GM18505 (cell line): Measurements from ENCODE around the gene PALM3.

Experiments
- ATAC-seq: cut with Tn5 transposase; IDR thresholded peaks from one replicate; pipeline ENCODE4 v1.9.1; 2021; ENCODE audit not compliant: unreplicated experiment
- POLR2A ChIP-seq: IDR thresholded peaks from 4 replicates; pipeline ENCODE4 v1.6.1; 2011; ENCODE audit warnings: borderline replicate concordance; ENCODE audit not compliant: insufficient read depth, insufficient read length; ENCODE audit errors: extremely low read depth

Gene PALM3

DNA sequence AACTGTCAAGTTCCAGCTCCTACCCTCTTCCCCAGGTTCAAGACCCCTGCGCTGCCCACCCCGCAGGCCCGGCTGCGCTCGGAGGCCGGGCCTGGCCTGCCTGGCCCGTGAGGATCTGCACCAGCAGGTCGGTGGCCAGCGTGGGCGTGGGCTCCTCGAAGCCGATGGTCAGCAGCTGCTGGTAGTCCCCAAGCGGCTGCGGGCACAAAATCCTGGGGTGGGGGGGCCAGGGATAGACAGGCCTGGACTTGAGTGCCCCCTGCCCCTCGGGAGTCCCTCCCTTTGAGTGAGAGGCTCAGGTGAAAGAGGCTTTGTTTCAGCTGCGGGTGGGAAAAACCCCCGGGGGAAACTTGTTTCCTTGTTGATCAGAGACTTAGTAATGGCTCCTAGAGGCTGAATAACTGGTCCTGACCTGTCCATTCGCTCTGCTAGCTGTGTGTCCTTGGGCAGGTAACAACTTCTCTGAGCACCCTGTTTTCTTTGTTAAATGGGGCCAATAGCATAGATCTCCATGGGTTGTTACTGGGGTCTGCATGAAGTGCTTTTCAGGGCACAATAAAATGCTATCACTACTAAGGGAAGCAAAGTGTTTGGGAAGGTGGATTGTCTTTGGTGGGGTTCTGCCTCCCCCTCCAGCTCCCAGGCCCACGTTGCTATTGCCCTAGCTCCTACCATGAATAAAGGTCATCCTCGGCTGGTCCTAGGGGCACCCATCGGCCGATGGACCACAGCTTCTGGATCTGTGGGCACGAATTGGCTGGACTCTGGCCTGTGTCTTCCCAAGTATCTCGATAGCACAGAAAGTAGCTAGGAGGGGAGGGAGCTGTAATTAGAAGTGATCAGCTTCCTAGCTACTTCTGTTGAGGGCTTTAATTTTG, 20.2 kb upstream of the PALM3 start:
- no peak for TF ChIP-seq POLR2A
- ATAC-seq: peak; percentile 12

DNA sequence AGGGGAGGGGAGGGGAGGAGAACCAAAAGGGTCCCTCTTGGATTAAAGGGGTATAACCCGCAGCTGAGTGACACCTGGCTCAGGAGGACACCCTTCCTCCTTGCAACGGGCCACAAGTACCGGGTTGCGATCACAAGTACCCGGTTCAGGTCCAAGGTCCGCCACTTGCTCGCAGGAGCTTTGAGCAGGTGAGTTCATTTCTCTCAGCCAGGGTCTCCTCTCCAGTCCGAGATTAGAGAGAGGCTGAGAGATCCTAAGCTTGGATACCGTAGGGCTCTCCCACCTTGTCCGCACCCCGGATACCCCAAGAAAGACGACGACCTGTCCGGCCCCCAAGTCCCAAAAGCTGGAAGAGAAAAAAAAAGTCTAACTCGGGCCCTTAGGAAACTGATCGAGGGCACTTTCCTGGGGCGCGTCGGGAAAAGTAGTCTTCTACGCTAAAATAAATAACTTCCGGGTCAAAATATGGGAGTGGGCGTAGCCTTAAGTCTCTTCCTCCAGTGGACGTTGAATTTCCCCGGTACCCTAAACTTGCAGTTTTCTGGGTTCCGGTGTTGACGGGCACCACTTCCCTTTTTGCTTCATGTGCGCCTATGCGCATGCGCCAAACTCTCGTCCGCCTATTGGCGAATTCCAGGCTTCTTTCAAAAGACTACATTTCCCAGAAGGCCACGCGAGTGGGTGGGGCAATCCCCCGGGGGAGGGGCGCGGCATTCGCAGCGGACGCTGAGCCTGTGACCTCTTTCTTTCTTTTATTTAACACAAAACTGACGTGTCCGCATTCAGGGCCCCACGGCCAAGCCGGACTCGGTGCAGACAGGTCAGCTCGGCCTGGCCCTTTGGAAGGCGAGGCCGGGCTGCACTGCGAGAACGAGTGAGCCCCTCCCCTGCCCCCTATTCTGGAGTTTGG, 19.3 kb upstream of the PALM3 start:
- ATAC-seq: peak; percentile 80

DNA sequence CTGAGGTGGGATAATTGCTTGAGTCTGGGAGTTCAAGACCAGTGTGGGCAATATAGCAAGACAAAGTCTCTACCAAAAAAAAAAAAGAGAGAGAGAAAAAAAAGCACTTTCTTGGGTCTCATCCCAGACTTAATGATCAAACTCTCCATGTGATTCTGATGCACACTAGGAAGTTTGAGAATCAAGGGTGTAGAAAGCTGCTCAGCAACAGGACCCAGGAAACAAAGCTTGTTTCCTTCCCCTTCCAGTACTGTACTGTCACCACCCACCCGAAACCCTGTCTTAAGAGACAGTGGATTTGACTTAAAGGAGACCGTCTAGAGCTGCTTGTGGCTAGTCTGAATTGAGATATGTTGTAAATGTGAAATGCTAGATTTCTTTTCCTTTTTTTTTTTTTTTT, 16.5 kb upstream of the PALM3 start:
- TF ChIP-seq POLR2A: no peak
- ATAC-seq: no peak

More for the DNA sequence above, 19.3 kb upstream of the PALM3 start:
- peak; percentile 73 for TF ChIP-seq POLR2A

DNA sequence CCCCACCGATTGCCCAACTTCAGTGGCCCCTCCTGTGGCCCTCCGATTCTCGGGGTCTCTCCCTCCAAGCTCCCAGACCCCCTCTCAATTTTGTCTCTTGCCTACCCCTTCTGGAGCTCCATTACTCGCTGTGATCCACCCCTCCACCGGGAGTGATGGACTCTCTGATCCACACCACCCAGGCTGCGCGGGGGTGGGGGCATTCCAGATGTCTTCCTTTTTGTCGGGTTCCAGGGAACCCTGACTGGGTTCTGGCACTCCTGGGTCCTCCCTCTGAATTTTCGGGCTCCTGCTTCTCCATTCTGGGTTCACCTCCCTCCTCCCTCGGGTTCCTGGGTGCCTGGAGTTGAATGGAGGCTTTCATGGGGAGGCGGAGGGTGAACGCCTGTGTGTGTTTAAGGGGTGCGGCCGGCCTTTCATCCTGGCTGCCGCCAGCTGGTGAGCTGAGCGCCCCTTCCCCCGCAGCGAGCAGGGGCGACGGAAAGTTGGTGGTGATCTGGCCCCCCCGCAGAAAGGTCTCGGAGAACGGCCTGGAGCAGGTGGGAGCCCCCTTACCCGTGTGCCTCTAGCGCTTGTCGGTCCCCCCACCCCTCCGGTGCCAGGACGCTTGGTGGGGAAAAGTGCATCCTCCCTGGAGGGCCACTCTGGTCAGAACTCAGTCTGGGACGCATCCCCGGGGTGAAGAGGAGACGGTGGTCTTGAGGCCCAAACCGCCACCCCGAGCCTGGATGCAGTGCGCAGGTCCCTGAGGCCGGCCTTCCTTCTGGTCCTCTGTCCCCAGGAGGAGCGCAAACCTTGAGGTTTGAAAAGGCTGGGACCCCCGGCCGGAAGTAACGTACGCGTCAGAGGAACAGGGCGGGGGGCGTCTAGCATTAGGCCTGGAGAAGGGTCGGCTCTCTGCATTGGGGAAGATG, 12.3 kb upstream of the PALM3 start:
- TF ChIP-seq POLR2A: no peak
- ATAC-seq: no peak

DNA sequence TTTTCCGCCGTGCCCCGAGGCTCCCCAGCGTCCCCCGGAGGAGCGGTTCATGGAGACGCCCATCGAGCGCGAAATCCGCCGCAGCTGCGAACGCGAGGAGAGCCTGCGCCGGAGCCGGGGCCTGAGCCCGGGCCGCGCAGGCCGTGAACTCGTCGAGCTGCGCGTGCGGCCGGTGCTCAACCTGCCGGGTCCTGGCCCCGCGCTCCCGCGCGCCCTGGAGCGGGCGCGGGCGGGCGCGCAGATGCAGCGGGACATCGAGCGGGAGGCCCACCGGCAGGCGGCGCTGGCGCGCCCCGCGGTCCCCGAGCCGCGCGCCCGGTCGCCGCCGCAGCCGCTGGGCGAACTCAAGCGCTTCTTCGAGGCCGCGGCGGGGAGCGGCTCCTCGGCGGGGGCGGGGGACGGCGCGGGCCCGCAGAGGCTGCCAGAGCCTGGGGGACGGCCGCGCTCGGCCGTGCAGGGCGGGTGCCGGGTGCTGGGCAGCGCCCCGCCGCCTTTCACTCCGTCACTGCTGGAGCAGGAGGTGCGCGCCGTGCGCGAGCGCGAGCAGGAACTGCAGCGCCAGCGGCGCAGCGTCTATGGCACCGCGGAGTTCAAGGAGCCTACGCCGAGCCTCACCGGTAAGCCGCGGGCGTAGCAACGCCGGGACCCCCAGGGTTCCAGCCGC, 11.5 kb upstream of the PALM3 start:
- peak; percentile 35 for TF ChIP-seq POLR2A
- peak; percentile 49 for ATAC-seq

DNA sequence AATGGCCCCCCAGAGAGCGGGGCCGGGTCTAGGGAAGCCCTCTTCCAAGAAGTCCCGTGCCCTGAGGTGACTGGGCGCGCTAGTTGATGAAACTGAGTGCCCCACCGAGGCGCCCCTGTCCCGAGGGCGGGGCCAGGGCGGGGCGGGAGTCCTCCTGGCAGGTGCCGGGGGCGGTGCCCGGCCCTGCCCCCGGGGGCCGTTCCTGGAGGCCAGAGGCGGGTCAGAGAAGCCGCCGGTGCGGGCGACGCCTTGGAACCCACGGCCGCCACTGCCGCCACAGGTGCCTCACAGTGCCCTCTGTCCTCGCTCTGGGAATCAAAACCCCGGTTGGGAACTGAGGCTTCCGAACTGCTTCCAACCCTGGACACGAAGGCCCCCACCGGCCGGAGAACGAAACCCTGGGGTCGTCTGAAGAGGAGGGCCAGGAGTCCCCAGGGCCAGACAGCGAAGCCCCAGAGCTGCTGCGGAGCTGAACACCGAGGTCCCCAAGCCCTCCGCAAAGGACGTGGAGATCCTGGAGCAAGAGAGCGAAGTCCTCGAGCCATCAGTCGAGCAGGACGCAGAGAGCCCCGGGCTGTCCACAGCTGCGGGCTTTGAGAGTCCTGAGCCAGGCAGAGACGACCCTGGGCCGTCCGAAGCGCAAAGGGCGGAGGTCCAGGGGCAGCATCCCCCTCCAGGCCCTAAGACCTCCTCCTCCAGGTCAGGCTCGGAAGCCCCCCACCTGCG, 10.8 kb upstream of the PALM3 start, which contains the start of gene MISP3:
Gene MISP3, plus strand, starts transcription at position 252 of the 726 bp plus-strand sequence. CDS start 524 bp downstream, outside the sequence.
- ATAC-seq: peak; percentile 16
- no peak for TF ChIP-seq POLR2A

DNA sequence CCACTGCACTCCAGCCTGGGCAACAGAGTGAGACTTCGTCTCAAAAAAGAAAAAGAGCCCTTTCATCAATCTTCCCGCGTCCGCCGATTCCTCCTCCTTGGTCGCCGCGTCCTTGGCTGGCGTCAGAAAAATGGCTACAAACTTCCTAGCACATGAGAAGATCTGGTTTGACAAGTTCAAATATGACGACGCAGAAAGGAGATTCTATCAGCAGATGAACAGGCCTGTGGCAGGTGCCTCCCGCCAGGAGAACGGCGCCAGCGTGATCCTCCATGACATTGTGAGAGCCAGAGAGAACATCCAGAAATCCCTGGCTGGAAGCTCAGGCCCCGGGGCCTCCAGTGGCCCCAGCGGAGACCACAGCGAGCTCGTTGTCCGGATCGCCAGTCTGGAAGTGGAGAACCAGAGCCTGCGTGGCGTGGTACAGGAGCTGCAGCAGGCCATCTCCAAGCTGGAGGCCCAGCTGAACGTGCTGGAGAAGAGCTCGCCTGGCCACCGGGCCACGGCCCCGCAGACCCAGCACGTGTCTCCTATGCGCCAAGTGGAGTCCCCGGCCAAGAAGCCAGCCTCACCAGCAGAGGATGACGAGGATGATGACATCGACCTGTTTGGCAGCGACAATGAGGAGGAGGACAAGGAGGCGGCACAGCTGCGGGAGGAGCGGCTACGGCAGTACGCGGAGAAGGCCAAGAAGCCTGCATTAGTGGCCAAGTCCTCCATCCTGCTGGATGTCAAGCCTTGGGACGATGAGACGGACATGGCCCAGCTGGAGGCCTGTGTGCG, 8.6 kb upstream of the PALM3 start:
- no peak for ATAC-seq
- TF ChIP-seq POLR2A: no peak

DNA sequence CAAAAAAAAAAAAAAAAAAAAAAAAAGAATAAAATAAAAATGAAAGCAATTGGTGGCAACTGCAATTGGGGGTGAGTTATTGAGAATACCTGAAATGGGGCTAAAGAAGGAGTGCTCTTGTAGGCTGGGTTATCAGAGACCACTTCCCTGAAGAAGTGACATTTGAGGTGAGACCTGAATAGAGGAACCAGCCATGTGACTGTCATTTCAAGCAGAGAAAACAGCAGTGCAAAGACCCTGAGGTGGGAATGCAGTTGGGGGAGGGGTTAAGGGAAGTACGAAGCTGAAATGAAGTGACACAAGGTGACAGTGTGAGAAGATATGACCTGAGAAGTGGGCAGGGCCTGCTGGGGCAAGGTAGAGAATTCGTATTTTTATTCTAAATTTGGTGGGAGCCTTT, 4.3 kb upstream of the PALM3 start:
- no peak for ATAC-seq
- TF ChIP-seq POLR2A: no peak

DNA sequence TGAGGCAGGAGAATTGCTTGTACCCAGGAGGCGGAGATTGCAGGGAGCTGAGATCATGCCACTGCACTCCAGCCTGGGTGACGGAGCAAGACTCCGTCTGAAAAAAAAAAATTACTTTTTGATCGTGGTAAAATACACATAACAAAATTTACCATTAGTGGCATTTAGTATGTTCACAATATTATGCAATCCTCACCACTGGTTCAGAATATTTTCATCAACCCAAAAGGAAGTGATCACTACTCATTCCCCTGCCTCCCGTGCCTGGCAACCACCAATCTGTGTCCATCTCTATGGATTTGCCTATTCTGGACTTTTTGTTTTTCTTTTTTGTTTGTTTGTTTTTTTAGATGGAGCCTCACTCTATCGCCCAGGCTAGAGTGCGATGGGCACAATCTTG, 1.2 kb upstream of the PALM3 start:
- ATAC-seq: no peak
- no peak for TF ChIP-seq POLR2A

DNA sequence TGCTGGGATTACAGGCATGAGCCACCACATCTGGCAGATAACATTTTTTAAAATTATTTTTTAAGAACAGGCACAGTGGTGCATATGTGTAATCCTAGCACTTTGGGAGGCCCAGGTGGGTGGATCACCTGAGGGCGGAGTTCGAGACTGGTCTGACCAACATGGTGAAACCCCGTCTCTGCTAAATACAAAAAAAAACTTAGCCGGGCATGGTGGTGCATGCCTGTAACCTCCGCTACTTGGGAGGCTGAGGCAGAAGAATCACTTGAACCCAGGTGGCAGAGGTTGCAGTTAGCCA, 631 bp upstream of the PALM3 start:
- no peak for ATAC-seq
- TF ChIP-seq POLR2A: no peak

DNA sequence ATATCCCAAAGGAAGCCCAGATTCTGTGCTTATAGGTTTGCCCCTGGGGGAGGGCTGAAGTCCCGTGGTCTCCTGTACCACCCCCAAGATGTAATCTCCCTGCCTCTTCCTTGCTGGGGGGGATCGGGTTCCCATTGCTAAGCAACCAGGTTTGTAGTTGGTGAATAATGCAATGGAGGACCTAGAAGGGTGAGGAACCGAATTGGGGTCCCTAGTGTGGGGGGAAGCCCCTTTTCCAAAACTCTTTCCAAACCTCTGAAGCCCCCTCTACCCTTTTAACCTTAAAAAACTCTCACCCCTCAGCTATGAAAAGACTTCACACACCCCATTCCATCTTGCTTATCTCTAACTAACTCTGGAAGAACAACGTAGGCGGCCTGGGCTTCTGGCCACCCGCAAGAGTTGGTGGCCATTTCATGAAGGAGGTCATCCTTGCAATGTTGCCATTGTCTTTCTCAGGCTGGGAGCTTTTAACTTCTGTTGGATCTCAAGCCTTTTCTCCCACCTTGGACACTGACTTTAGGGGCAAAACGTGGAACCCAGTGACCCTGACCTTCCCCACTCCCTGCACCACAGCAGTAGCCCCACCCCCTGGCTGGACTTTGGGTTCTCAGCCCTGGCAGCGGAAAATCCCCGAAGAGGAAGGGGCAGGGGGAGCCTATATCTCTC, 661 bp downstream of the PALM3 start:
- no peak for TF ChIP-seq POLR2A
- no peak for ATAC-seq
